SK-N-MC (cell line): Measurements from ENCODE around the gene LITAF.

ENCODE experiments used
- EZH2 ChIP-seq: fragments of 200-600 bp; sonication (generic); IDR thresholded peaks from one replicate; pipeline ENCODE4 v1.6.1; 2017; ENCODE audit warnings: antibody characterized with exemption
- FOXP2 ChIP-seq: optimal IDR thresholded peaks from 2 replicates; pipeline ENCODE3; 2011; ENCODE audit warnings: mild to moderate bottlenecking, moderate library complexity; ENCODE audit not compliant: insufficient read depth; ENCODE audit errors: extremely low read length, control extremely low read depth
- POLR2AphosphoS5 ChIP-seq: IDR thresholded peaks from 2 replicates; pipeline ENCODE4 v1.6.1; 2012; ENCODE audit warnings: mild to moderate bottlenecking, low read depth, low read length, borderline replicate concordance

DNA sequence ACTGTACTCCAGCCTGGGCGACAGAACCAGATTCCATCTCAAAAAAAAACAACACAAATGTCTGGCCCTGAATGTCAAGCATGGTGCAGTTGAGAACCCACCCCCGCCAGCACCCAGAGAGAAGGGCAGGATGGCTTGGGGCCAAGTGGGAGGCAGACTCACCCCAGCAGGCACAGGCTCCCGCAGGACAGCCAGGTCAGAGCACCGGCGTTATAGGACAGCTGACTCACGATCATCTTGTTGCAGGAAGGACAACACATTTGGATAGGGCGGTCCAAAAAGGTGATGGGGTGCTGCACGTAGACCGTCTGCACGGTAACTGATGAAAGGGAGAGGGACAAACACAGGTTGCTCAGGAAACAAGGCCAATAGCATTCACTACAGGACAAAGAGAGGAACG is 33.3 kb downstream of the LITAF start:
- no peak for TF ChIP-seq EZH2
- no peak for TF ChIP-seq POLR2AphosphoS5
- TF ChIP-seq FOXP2: no peak
